H9 (cell line): ENCODE results near the gene EML3. TPM values are rescaled to one million over a fixed set of nuclear protein-coding genes. Genes with fewer than 3 reads are reported as not detected.

Source experiments
- DNase-seq: peaks from one replicate; pipeline ENCODE4 v3.0.0-alpha.2; 2017
- H2AFZ ChIP-seq: one replicate; pipeline ENCODE4 v1.6.1; 2013; ENCODE audit warnings: mild to moderate bottlenecking, low read length, control low read depth, moderate library complexity
- H2AK5ac ChIP-seq: 2 replicates; pipeline ENCODE4 v1.6.1; 2013; ENCODE audit warnings: low read length, control low read depth, mixed read lengths; ENCODE audit not compliant: insufficient read length
- H2BK120ac ChIP-seq: one replicate; pipeline ENCODE4 v1.6.1; 2013; ENCODE audit warnings: low read depth, mild to moderate bottlenecking, low read length, control low read depth, inconsistent platforms; ENCODE audit not compliant: poor library complexity, severe bottlenecking
- H2BK12ac ChIP-seq: 2 replicates; pipeline ENCODE4 v1.6.1; 2013; ENCODE audit warnings: low read length, control low read depth, mixed read lengths, low read depth; ENCODE audit not compliant: insufficient read length
- H2BK15ac ChIP-seq: 2 replicates; pipeline ENCODE4 v1.6.1; 2013; ENCODE audit warnings: low read depth, low read length, control low read depth
- H2BK20ac ChIP-seq: one replicate; pipeline ENCODE4 v1.6.1; 2013; ENCODE audit warnings: low read depth, mild to moderate bottlenecking, low read length, control low read depth, inconsistent platforms; ENCODE audit not compliant: poor library complexity, severe bottlenecking
- H2BK5ac ChIP-seq: 2 replicates; pipeline ENCODE4 v1.6.1; 2013; ENCODE audit warnings: low read length, control low read depth, mixed read lengths; ENCODE audit not compliant: insufficient read length
- H3K14ac ChIP-seq: 2 replicates; pipeline ENCODE4 v1.6.1; 2013; ENCODE audit warnings: low read length, control low read depth; ENCODE audit not compliant: insufficient read depth
- H3K18ac ChIP-seq: 2 replicates; pipeline ENCODE4 v1.6.1; 2013; ENCODE audit warnings: low read depth, mild to moderate bottlenecking, mixed read lengths, low read length, control low read depth; ENCODE audit not compliant: insufficient read length
- H3K23ac ChIP-seq: 2 replicates; pipeline ENCODE4 v1.6.1; 2013; ENCODE audit warnings: low read length, control low read depth, mixed read lengths, low read depth; ENCODE audit not compliant: insufficient read length
- H3K23me2 ChIP-seq: 2 replicates; pipeline ENCODE4 v1.6.1; 2013; ENCODE audit warnings: low read depth, mild to moderate bottlenecking, mixed read lengths, low read length, control low read depth; ENCODE audit not compliant: insufficient read length, poor library complexity, severe bottlenecking
- H3K27ac ChIP-seq: 2 replicates; pipeline ENCODE4 v1.5.1; 2013; ENCODE audit warnings: low read length, control low read depth, mixed read lengths, low read depth; ENCODE audit not compliant: insufficient read length
- H3K27me3 ChIP-seq: 2 replicates; pipeline ENCODE4 v1.6.1; 2013; ENCODE audit warnings: low read length, control low read depth, inconsistent platforms; ENCODE audit not compliant: insufficient read depth
- H3K4ac ChIP-seq: 2 replicates; pipeline ENCODE4 v1.6.1; 2013; ENCODE audit warnings: low read depth, mild to moderate bottlenecking, control low read depth, inconsistent platforms, low read length, moderate library complexity
- H3K4me1 ChIP-seq: 2 replicates; pipeline ENCODE4 v1.6.1; 2013; ENCODE audit warnings: low read length, control low read depth, inconsistent platforms; ENCODE audit not compliant: insufficient read depth
- H3K4me2 ChIP-seq: 2 replicates; pipeline ENCODE4 v1.6.1; 2013; ENCODE audit warnings: low read length, control low read depth, mixed read lengths; ENCODE audit not compliant: insufficient read length, insufficient read depth
- H3K56ac ChIP-seq: 2 replicates; pipeline ENCODE4 v1.6.1; 2013; ENCODE audit warnings: low read depth, mild to moderate bottlenecking, mixed read lengths, low read length, control low read depth; ENCODE audit not compliant: insufficient read length
- H3K79me1 ChIP-seq: 2 replicates; pipeline ENCODE4 v1.6.1; 2013; ENCODE audit warnings: low read depth, mild to moderate bottlenecking, moderate library complexity, low read length, control low read depth, inconsistent platforms; ENCODE audit not compliant: insufficient read depth, poor library complexity, severe bottlenecking
- H3K79me2 ChIP-seq: 2 replicates; pipeline ENCODE4 v1.6.1; 2013; ENCODE audit warnings: low read length, control low read depth, inconsistent platforms; ENCODE audit not compliant: insufficient read depth
- H3K9ac ChIP-seq: 2 replicates; pipeline ENCODE4 v1.6.1; 2013; ENCODE audit warnings: low read length, control low read depth, mixed read lengths; ENCODE audit not compliant: insufficient read length; ENCODE audit errors: extremely low read depth
- H3K9me3 ChIP-seq: one replicate; pipeline ENCODE4 v1.6.1; 2013; ENCODE audit warnings: low read depth, low read length, inconsistent platforms; ENCODE audit not compliant: control insufficient read depth
- H3T11ph ChIP-seq: one replicate; pipeline ENCODE4 v1.6.1; 2013; ENCODE audit warnings: mild to moderate bottlenecking, low read length, control low read depth, inconsistent platforms
- H4K20me1 ChIP-seq: one replicate; pipeline ENCODE4 v1.6.1; 2013; ENCODE audit not compliant: control insufficient read depth, insufficient read length, insufficient read depth
- H4K5ac ChIP-seq: 2 replicates; pipeline ENCODE4 v1.6.1; 2013; ENCODE audit warnings: low read depth, mild to moderate bottlenecking, mixed read lengths, low read length, control low read depth; ENCODE audit not compliant: insufficient read length
- H4K8ac ChIP-seq: replicated peaks from 2 replicates; pipeline ENCODE4 v1.6.1; 2013; ENCODE audit warnings: low read length, control low read depth, mixed read lengths, low read depth; ENCODE audit not compliant: insufficient read length
- H4K91ac ChIP-seq: 2 replicates; pipeline ENCODE4 v1.6.1; 2013; ENCODE audit warnings: low read depth, mild to moderate bottlenecking, moderate library complexity, mixed read lengths, low read length, control low read depth; ENCODE audit not compliant: insufficient read length
- H3K27ac Mint-ChIP-seq, 3 experiments: 2 replicates in 2 of 3; 3 replicates in 1 of 3; pipeline ENCODE4 v1.8.0; 2020 to 2021; ENCODE audit warnings: mixed read lengths in 3 of 3, mild to moderate bottlenecking in 1 of 3, moderate library complexity in 1 of 3
- H3K27me3 Mint-ChIP-seq: 2 replicates; pipeline ENCODE4 v1.8.0; 2021; ENCODE audit warnings: low read depth, mild to moderate bottlenecking, moderate library complexity, mixed read lengths
- H3K36me3 Mint-ChIP-seq, 3 experiments: 2 replicates in 2 of 3; 3 replicates in 1 of 3; pipeline ENCODE4 v1.8.0; 2020 to 2021; ENCODE audit warnings: low read depth in 3 of 3, mixed read lengths in 3 of 3; ENCODE audit not compliant: insufficient read depth in 1 of 3
- H3K4me1 Mint-ChIP-seq, 2 experiments: 2 replicates each; pipeline ENCODE4 v1.8.0; 2020; ENCODE audit warnings: mixed read lengths in 2 of 2
- H3K4me3 Mint-ChIP-seq, 2 experiments: 2 replicates in 1 of 2; 3 replicates in 1 of 2; pipeline ENCODE4 v1.8.0; 2020 to 2021; ENCODE audit warnings: mild to moderate bottlenecking in 2 of 2, mixed read lengths in 2 of 2, moderate library complexity in 1 of 2
- H3K9me3 Mint-ChIP-seq, 2 experiments: 2 replicates in 1 of 2; 3 replicates in 1 of 2; pipeline ENCODE4 v1.8.0; 2020; ENCODE audit warnings: mild to moderate bottlenecking in 2 of 2, mixed read lengths in 2 of 2, moderate library complexity in 1 of 2
- WGBS: extraction: QIAGEN DNeasy Blood & Tissue Kit; methylation state at CpG from one replicate; pipeline ENCODE4 v1.1.7; 2013; ENCODE audit warnings: missing lambda C conversion rate, low lambda C conversion rate, mixed read lengths; ENCODE audit not compliant: insufficient read length; ENCODE audit errors: extremely low coverage; 5-methylcytosine and 5-hydroxymethylcytosine counted together
- total RNA-seq: library from RNA; stranded (reverse); gene quantifications from 2 replicates; pipeline ENCODE4 v1.2.1, GENCODE V29; 2021
- TF ChIP-seq, protein P1 (sequence below): fragments of 200-600 bp; sonication (generic); conservative IDR thresholded peaks from 3 replicates; pipeline ENCODE4 v1.8.0; 2021; ENCODE audit warnings: antibody characterized with exemption, mild to moderate bottlenecking

The EML3 gene
- total RNA-seq, 1 experiment from 2014 or later = 35.3 TPM

DNA sequence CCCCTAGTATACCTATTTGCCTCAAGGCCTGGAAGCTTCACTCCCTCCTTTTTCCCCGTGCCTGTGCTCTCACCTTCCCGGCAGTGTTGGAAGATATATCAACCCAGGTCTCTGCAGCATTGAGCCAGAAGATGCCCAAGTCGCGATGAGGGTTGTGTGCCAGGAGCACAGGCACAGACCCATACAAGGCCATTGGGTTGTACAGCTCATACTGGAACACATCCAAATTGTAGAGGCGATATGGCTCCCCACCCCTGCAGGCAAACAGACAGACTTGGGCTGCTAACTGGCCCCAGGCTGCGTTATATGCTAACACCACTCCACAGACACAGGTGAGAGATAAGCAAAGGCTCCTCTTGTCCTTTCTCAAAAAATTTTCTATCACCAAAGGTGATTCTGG lies 19.9 kb upstream of the EML3 start:
- no peak overlapping the region for H2AFZ ChIP-seq
- Mint-ChIP-seq H3K4me3 (no peak overlapping the region), H3K36me3 (peaks cover 70 to 97% (median 89%) of the 10 kb centered on the region in 3 experiments; a peak in 6 of 7 replicates), H3K9me3 (no peaks in the 10 kb centered on the region), H3K27me3 (peaks cover 1% of the 10 kb centered on the region; the same call in 1 of the 2 replicates), H3K4me1 (no peaks in the 10 kb centered on the region), H3K27ac (peak overlapping the region in 1 of 3 experiments; percentile 41; a peak in 2 of 7 replicates)
- no peak overlapping the region for H3K9ac ChIP-seq
- H3K79me1 ChIP-seq = no peaks in the 10 kb centered on the region
- no peaks in the 10 kb centered on the region for H3K9me3 ChIP-seq
- H3K4ac ChIP-seq = no peak overlapping the region
- no peak overlapping the region for H2BK5ac ChIP-seq
- no peaks in the 10 kb centered on the region for H3K27me3 ChIP-seq
- H4K91ac ChIP-seq = no peak overlapping the region
- H4K8ac ChIP-seq = no peak overlapping the region
- no peak overlapping the region for H2BK12ac ChIP-seq
- no peak overlapping the region for H2BK120ac ChIP-seq
- no peaks in the 10 kb centered on the region for H3K79me2 ChIP-seq
- H3K18ac ChIP-seq = no peak overlapping the region
- H3T11ph ChIP-seq = no peak overlapping the region
- no peak overlapping the region for H2BK15ac ChIP-seq
- H3K27ac ChIP-seq = no peak overlapping the region
- TF ChIP-seq, protein P1, sequence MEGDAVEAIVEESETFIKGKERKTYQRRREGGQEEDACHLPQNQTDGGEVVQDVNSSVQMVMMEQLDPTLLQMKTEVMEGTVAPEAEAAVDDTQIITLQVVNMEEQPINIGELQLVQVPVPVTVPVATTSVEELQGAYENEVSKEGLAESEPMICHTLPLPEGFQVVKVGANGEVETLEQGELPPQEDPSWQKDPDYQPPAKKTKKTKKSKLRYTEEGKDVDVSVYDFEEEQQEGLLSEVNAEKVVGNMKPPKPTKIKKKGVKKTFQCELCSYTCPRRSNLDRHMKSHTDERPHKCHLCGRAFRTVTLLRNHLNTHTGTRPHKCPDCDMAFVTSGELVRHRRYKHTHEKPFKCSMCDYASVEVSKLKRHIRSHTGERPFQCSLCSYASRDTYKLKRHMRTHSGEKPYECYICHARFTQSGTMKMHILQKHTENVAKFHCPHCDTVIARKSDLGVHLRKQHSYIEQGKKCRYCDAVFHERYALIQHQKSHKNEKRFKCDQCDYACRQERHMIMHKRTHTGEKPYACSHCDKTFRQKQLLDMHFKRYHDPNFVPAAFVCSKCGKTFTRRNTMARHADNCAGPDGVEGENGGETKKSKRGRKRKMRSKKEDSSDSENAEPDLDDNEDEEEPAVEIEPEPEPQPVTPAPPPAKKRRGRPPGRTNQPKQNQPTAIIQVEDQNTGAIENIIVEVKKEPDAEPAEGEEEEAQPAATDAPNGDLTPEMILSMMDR = no peak
- no peaks in the 10 kb centered on the region for H3K23me2 ChIP-seq
- no peak overlapping the region for H3K56ac ChIP-seq
- no peak for DNase-seq
- H2AK5ac ChIP-seq = no peak overlapping the region
- no CpG with 5 or more reads among the region's 6 CpGs for WGBS
- no peaks in the 10 kb centered on the region for H3K4me1 ChIP-seq
- no peak overlapping the region for H3K4me2 ChIP-seq
- H4K5ac ChIP-seq = no peak overlapping the region
- H2BK20ac ChIP-seq = no peak overlapping the region
- no peaks in the 10 kb centered on the region for H4K20me1 ChIP-seq
- H3K14ac ChIP-seq = no peak overlapping the region
- no peak overlapping the region for H3K23ac ChIP-seq
